ENCODE results near the gene KCNQ1.

KCNQ1 gene

GRCh38 chr11:2849994-2850770 is 405.4 kb downstream of the KCNQ1 start:
- DNase-seq (ENCODE audit: insufficient read length, low spot score) (no peak), FAIRE-seq (no peak)

GRCh38 chr11:2853401-2853800 is 408.6 kb downstream of the KCNQ1 start:
- no peak for TF ChIP-seq POU2F2 (IDR thresholded peaks at IDR 0.05; ENCODE audit: low read depth, low read length)
- TF ChIP-seq POLR2AphosphoS5 (IDR thresholded peaks at IDR 0.05; ENCODE audit: low read depth, low read length) = no peak
- TF ChIP-seq POLR2A (IDR thresholded peaks at IDR 0.05; ENCODE audit: low read depth, low read length) = no peak
- no peak for TF ChIP-seq PAX5 (IDR thresholded peaks at IDR 0.05; ENCODE audit: insufficient read depth, low read length, severe bottlenecking)
- DNase-seq (ENCODE audit: insufficient read length, low spot score) (no peak), FAIRE-seq (no peak)

More at GRCh38 chr11:2849994-2850770, 405.4 kb downstream of the KCNQ1 start:
- TF ChIP-seq TAF1 (IDR thresholded peaks at IDR 0.05; ENCODE audit: low read depth, low read length) (no peak), POLR2A (IDR thresholded peaks at IDR 0.05; ENCODE audit: low read depth, low read length) (no peak)

- TF ChIP-seq TAF1 (IDR thresholded peaks at IDR 0.05; ENCODE audit: low read depth, low read length) (no peak), PAX5 (IDR thresholded peaks at IDR 0.05; ENCODE audit: insufficient read depth, low read length, severe bottlenecking) (no peak)
- FAIRE-seq (no peak), DNase-seq (ENCODE audit: insufficient read length, low spot score) (no peak)
Measured at GRCh38 chr11:2853997-2854560, 409.3 kb downstream of the KCNQ1 start.

GRCh38 chr11:2855162-2855561 is 410.4 kb downstream of the KCNQ1 start:
- no peak for TF ChIP-seq POLR2AphosphoS5 (IDR thresholded peaks at IDR 0.05; ENCODE audit: low read depth, low read length)
- TF ChIP-seq TAF1 (IDR thresholded peaks at IDR 0.05; ENCODE audit: low read depth, low read length) = no peak
- TF ChIP-seq POLR2A (IDR thresholded peaks at IDR 0.05; ENCODE audit: low read depth, low read length) = no peak
- no peak for TF ChIP-seq POU2F2 (IDR thresholded peaks at IDR 0.05; ENCODE audit: low read depth, low read length)
- TF ChIP-seq PAX5 (IDR thresholded peaks at IDR 0.05; ENCODE audit: insufficient read depth, low read length, severe bottlenecking) = no peak
- TF ChIP-seq SPI1 (IDR thresholded peaks at IDR 0.05; ENCODE audit: low read depth, low read length) = no peak
- FAIRE-seq = no peak
- no peak for DNase-seq (ENCODE audit: insufficient read length, low spot score)

GRCh38 chr11:2857276-2857675 is 412.5 kb downstream of the KCNQ1 start:
- FAIRE-seq = no peak
- DNase-seq (ENCODE audit: insufficient read length, low spot score) = no peak
- no peak for TF ChIP-seq POLR2A (IDR thresholded peaks at IDR 0.05; ENCODE audit: low read depth, low read length)
- no peak for TF ChIP-seq POLR2AphosphoS5 (IDR thresholded peaks at IDR 0.05; ENCODE audit: low read depth, low read length)
- no peak for TF ChIP-seq TAF1 (IDR thresholded peaks at IDR 0.05; ENCODE audit: low read depth, low read length)
- no peak for TF ChIP-seq POU2F2 (IDR thresholded peaks at IDR 0.05; ENCODE audit: low read depth, low read length)
- TF ChIP-seq SPI1 (IDR thresholded peaks at IDR 0.05; ENCODE audit: low read depth, low read length) = no peak

GRCh38 chr11:2857918-2858317 is 413.1 kb downstream of the KCNQ1 start:
- FAIRE-seq (no peak), DNase-seq (ENCODE audit: insufficient read length, low spot score) (no peak)
- TF ChIP-seq POLR2AphosphoS5 (IDR thresholded peaks at IDR 0.05; ENCODE audit: low read depth, low read length) (no peak), POU2F2 (IDR thresholded peaks at IDR 0.05; ENCODE audit: low read depth, low read length) (no peak), SPI1 (IDR thresholded peaks at IDR 0.05; ENCODE audit: low read depth, low read length) (no peak), POLR2A (IDR thresholded peaks at IDR 0.05; ENCODE audit: low read depth, low read length) (no peak), TAF1 (IDR thresholded peaks at IDR 0.05; ENCODE audit: low read depth, low read length) (no peak), PAX5 (IDR thresholded peaks at IDR 0.05; ENCODE audit: insufficient read depth, low read length, severe bottlenecking) (no peak)

GRCh38 chr11:2858995-2859698 is 414.3 kb downstream of the KCNQ1 start:
- TF ChIP-seq TAF1 (IDR thresholded peaks at IDR 0.05; ENCODE audit: low read depth, low read length) (no peak), POU2F2 (IDR thresholded peaks at IDR 0.05; ENCODE audit: low read depth, low read length) (no peak), POLR2AphosphoS5 (IDR thresholded peaks at IDR 0.05; ENCODE audit: low read depth, low read length) (no peak), SPI1 (IDR thresholded peaks at IDR 0.05; ENCODE audit: low read depth, low read length) (no peak), PAX5 (IDR thresholded peaks at IDR 0.05; ENCODE audit: insufficient read depth, low read length, severe bottlenecking) (no peak), POLR2A (IDR thresholded peaks at IDR 0.05; ENCODE audit: low read depth, low read length) (no peak)
- no peak for DNase-seq (ENCODE audit: insufficient read length, low spot score)
- FAIRE-seq = no peak

- FAIRE-seq = no peak
- TF ChIP-seq TAF1 (IDR thresholded peaks at IDR 0.05; ENCODE audit: low read depth, low read length) (no peak), POLR2AphosphoS5 (IDR thresholded peaks at IDR 0.05; ENCODE audit: low read depth, low read length) (no peak), POLR2A (IDR thresholded peaks at IDR 0.05; ENCODE audit: low read depth, low read length) (no peak), POU2F2 (IDR thresholded peaks at IDR 0.05; ENCODE audit: low read depth, low read length) (no peak), SPI1 (IDR thresholded peaks at IDR 0.05; ENCODE audit: low read depth, low read length) (no peak), PAX5 (IDR thresholded peaks at IDR 0.05; ENCODE audit: insufficient read depth, low read length, severe bottlenecking) (no peak)
- no peak for DNase-seq (ENCODE audit: insufficient read length, low spot score)
Measured at GRCh38 chr11:2859699-2860037, 414.9 kb downstream of the KCNQ1 start.

- FAIRE-seq = no peak
Measured at GRCh38 chr11:2860636-2861035, 415.8 kb downstream of the KCNQ1 start.

More at GRCh38 chr11:2860636-2861035, 415.8 kb downstream of the KCNQ1 start:
- TF ChIP-seq TAF1 (IDR thresholded peaks at IDR 0.05; ENCODE audit: low read depth, low read length) (no peak), POU2F2 (IDR thresholded peaks at IDR 0.05; ENCODE audit: low read depth, low read length) (no peak), POLR2AphosphoS5 (IDR thresholded peaks at IDR 0.05; ENCODE audit: low read depth, low read length) (no peak), SPI1 (IDR thresholded peaks at IDR 0.05; ENCODE audit: low read depth, low read length) (no peak), PAX5 (IDR thresholded peaks at IDR 0.05; ENCODE audit: insufficient read depth, low read length, severe bottlenecking) (no peak), POLR2A (IDR thresholded peaks at IDR 0.05; ENCODE audit: low read depth, low read length) (no peak)
- DNase-seq (ENCODE audit: insufficient read length, low spot score) = no peak

Data from GM12891 (cell line).